ENCODE measurements around the gene MEOX2.

DNA sequence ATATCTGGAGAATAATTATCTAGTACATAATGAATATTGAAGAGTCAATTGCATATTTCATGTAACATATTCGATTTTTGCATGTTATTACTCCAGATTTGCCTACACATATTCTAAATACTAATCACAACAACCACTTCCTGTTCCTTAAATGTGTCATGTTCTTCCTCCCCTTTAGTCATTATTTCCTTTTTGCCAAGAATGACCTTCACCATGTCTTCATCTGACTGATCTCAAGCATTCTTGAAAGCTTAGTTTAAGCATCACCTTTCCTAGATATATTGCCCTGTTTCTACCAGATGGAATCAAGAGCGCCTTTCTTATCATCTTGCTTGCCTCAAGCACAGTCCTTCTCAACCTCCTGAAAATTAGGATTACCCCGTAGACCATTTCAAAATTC is 23.5 kb upstream of the MEOX2 start:
- TF ChIP-seq CTCF (IDR thresholded peaks at IDR 0.05) (no peak), POLR2A (IDR thresholded peaks at IDR 0.05) (no peak)

Measured in Peyer's patch (tissue), 4 donors.